Activated CD4-positive, CD25-positive, alpha-beta regulatory T cell treated with anti-CD3 and anti-CD28 coated beads, Interleukin-2, amount 50 U/mL, for 16 hours (primary cell): ENCODE data around the gene SIVA1.

Experiments
- DNase-seq: peaks from one replicate; pipeline ENCODE4 v3.0.0-alpha.2; 2020; ENCODE audit warnings: low read depth, low spot score

SIVA1 gene

GRCh38 chr14:104752735-104753527 lies at the start of gene SIVA1:
Gene SIVA1, plus strand, starts transcription at chr14:104753147. Its CDS starts 55 bp downstream, at chr14:104753202.
- DNase-seq: peak; percentile 97

GRCh38 chr14:104703269-104703668 lies 49.7 kb upstream of the SIVA1 start:
- DNase-seq: no peak

- DNase-seq: no peak
Observed at GRCh38 chr14:104704252-104704651, 48.7 kb upstream of the SIVA1 start.

- no peak for DNase-seq
Observed at GRCh38 chr14:104705340-104706047, 47.5 kb upstream of the SIVA1 start.

- DNase-seq: no peak
Observed at GRCh38 chr14:104706733-104707607, 46.0 kb upstream of the SIVA1 start.

GRCh38 chr14:104707608-104708595 lies 45.0 kb upstream of the SIVA1 start:
- no peak for DNase-seq

GRCh38 chr14:104708606-104709268 lies 44.2 kb upstream of the SIVA1 start:
- peak; percentile 39 for DNase-seq

- no peak for DNase-seq
Observed at GRCh38 chr14:104709387-104710039, 43.4 kb upstream of the SIVA1 start.

- no peak for DNase-seq
Observed at GRCh38 chr14:104710071-104710735, 42.7 kb upstream of the SIVA1 start.

- no peak for DNase-seq
Observed at GRCh38 chr14:104712881-104713734, 39.8 kb upstream of the SIVA1 start.

GRCh38 chr14:104714066-104714465 lies 38.9 kb upstream of the SIVA1 start:
- DNase-seq: no peak

GRCh38 chr14:104714681-104715080 lies 38.3 kb upstream of the SIVA1 start:
- DNase-seq: no peak

GRCh38 chr14:104715416-104715815 lies 37.5 kb upstream of the SIVA1 start:
- no peak for DNase-seq

GRCh38 chr14:104715871-104716270 lies 37.1 kb upstream of the SIVA1 start:
- DNase-seq: no peak

GRCh38 chr14:104717137-104717536 lies 35.8 kb upstream of the SIVA1 start:
- DNase-seq: no peak

- no peak for DNase-seq
Observed at GRCh38 chr14:104717646-104718045, 35.3 kb upstream of the SIVA1 start.

GRCh38 chr14:104718147-104718546 lies 34.8 kb upstream of the SIVA1 start:
- DNase-seq: no peak

- DNase-seq: no peak
Observed at GRCh38 chr14:104718871-104719270, 34.1 kb upstream of the SIVA1 start.
